OCI-LY1 (cell line): Measurements from ENCODE around the gene S100A9.

Experiments
- H2AFZ ChIP-seq: fragments of 200-600 bp; sonication (generic), shearing (Covaris generic); 2 replicates; pipeline ENCODE4 v1.6.0; 2014; ENCODE audit warnings: antibody characterized with exemption, mild to moderate bottlenecking, low read length
- H3F3A ChIP-seq: fragments of 200-600 bp; sonication (generic), shearing (Covaris generic); 2 replicates; pipeline ENCODE4 v1.6.0; 2014; ENCODE audit warnings: mild to moderate bottlenecking, antibody characterized with exemption, low read length, moderate library complexity; ENCODE audit not compliant: insufficient read depth
- H3K27ac ChIP-seq: fragments of 200-600 bp; sonication (generic); 2 replicates; pipeline ENCODE4 v1.5.1; 2014; ENCODE audit warnings: low read length, mixed run types, mild to moderate bottlenecking, low read depth; ENCODE audit not compliant: poor library complexity, severe bottlenecking
- H3K27me3 ChIP-seq: fragments of 200-600 bp; sonication (generic); 2 replicates; pipeline ENCODE4 v1.6.0; 2014; ENCODE audit warnings: antibody characterized with exemption, mild to moderate bottlenecking, low read length, moderate library complexity; ENCODE audit not compliant: insufficient read depth
- H3K36me3 ChIP-seq: fragments of 200-600 bp; sonication (generic); 2 replicates; pipeline ENCODE4 v1.6.1; 2014; ENCODE audit warnings: mild to moderate bottlenecking, antibody characterized with exemption, low read length, moderate library complexity, mixed read lengths; ENCODE audit not compliant: insufficient read depth
- H3K4me1 ChIP-seq: fragments of 200-600 bp; sonication (generic); 2 replicates; pipeline ENCODE4 v1.5.1; 2014; ENCODE audit warnings: mild to moderate bottlenecking, low read length, moderate library complexity; ENCODE audit not compliant: insufficient read depth, severe bottlenecking
- H3K4me2 ChIP-seq: fragments of 200-600 bp; sonication (generic), shearing (Covaris generic); 2 replicates; pipeline ENCODE4 v1.6.1; 2014; ENCODE audit warnings: low read length
- H3K4me3 ChIP-seq: fragments of 200-600 bp; sonication (generic); 2 replicates; pipeline ENCODE4 v1.5.1; 2014; ENCODE audit warnings: low read length, low read depth, mild to moderate bottlenecking, mixed read lengths; ENCODE audit not compliant: poor library complexity, severe bottlenecking
- H3K79me2 ChIP-seq: fragments of 200-600 bp; shearing (Covaris generic); 2 replicates; pipeline ENCODE4 v1.6.1; 2016; ENCODE audit warnings: mixed run types, low read length, mixed read lengths; ENCODE audit not compliant: insufficient read depth
- H3K9ac ChIP-seq: fragments of 200-600 bp; sonication (generic), shearing (Covaris generic); 2 replicates; pipeline ENCODE4 v1.6.1; 2014; ENCODE audit warnings: mild to moderate bottlenecking, low read length, mixed read lengths
- H3K9me2 ChIP-seq: fragments of 200-600 bp; sonication (generic), shearing (Covaris generic); 2 replicates; pipeline ENCODE4 v1.6.1; 2014; ENCODE audit warnings: low read depth, mild to moderate bottlenecking, low read length, mixed read lengths
- H3K9me3 ChIP-seq: fragments of 200-600 bp; shearing (Covaris generic); 2 replicates; pipeline ENCODE4 v1.6.1; 2014; ENCODE audit warnings: low read length, mixed read lengths
- H4K20me1 ChIP-seq: fragments of 200-600 bp; sonication (generic), shearing (Covaris generic); 2 replicates; pipeline ENCODE4 v1.6.0; 2016; ENCODE audit warnings: mild to moderate bottlenecking, low read length; ENCODE audit not compliant: insufficient read depth
- CTCF ChIP-seq: fragments of 200-600 bp; sonication (generic), shearing (Covaris generic); IDR thresholded peaks from 2 replicates; pipeline ENCODE4 v1.5.1; 2017; ENCODE audit warnings: mild to moderate bottlenecking, antibody characterized with exemption, low read length, moderate library complexity, mixed read lengths
- EZH2 ChIP-seq: fragments of 200-600 bp; sonication (generic), shearing (Covaris generic); IDR thresholded peaks from 2 replicates; pipeline ENCODE4 v1.8.0; 2017; ENCODE audit warnings: borderline replicate concordance, mixed run types, mild to moderate bottlenecking, antibody characterized with exemption, low read length, moderate library complexity, mixed read lengths

Gene S100A9

GRCh38 chr1:153384958-153385580 is 27.4 kb downstream of the S100A9 start:
- H2AFZ ChIP-seq: no peak overlapping the region
- no peak overlapping the region for H3K9ac ChIP-seq
- H3K4me1 ChIP-seq: no peaks in the 10 kb centered on the region
- H3K79me2 ChIP-seq: no peaks in the 10 kb centered on the region
- no peak overlapping the region for H3K27ac ChIP-seq
- H3K4me2 ChIP-seq: no peak overlapping the region
- H4K20me1 ChIP-seq: no peaks in the 10 kb centered on the region
- H3K9me2 ChIP-seq: no peaks in the 10 kb centered on the region
- H3K27me3 ChIP-seq: no peaks in the 10 kb centered on the region
- H3F3A ChIP-seq: no peaks in the 10 kb centered on the region
- H3K36me3 ChIP-seq: no peaks in the 10 kb centered on the region
- TF ChIP-seq CTCF (no peak), EZH2 (no peak)
- no peak overlapping the region for H3K4me3 ChIP-seq
- H3K9me3 ChIP-seq: no peaks in the 10 kb centered on the region

GRCh38 chr1:153386500-153386901 is 28.8 kb downstream of the S100A9 start:
- Histone ChIP-seq H3F3A (no peaks in the 10 kb centered on the region), H3K27ac (no peak overlapping the region), H3K4me1 (no peaks in the 10 kb centered on the region), H4K20me1 (no peaks in the 10 kb centered on the region), H3K36me3 (no peaks in the 10 kb centered on the region), H3K9me3 (no peaks in the 10 kb centered on the region), H3K9ac (no peak overlapping the region), H3K4me2 (no peak overlapping the region), H3K4me3 (no peak overlapping the region), H3K79me2 (no peaks in the 10 kb centered on the region), H3K27me3 (no peaks in the 10 kb centered on the region), H2AFZ (no peak overlapping the region), H3K9me2 (no peaks in the 10 kb centered on the region)
- no peak for TF ChIP-seq EZH2
- TF ChIP-seq CTCF: no peak

- Histone ChIP-seq H3K9me2 (no peaks in the 10 kb centered on the region), H3K4me3 (no peak overlapping the region), H3K27me3 (no peaks in the 10 kb centered on the region), H3K9ac (no peak overlapping the region), H3F3A (no peaks in the 10 kb centered on the region), H2AFZ (no peak overlapping the region), H3K9me3 (no peaks in the 10 kb centered on the region), H3K36me3 (no peaks in the 10 kb centered on the region), H3K79me2 (no peaks in the 10 kb centered on the region), H3K4me1 (no peaks in the 10 kb centered on the region), H4K20me1 (no peaks in the 10 kb centered on the region), H3K4me2 (no peak overlapping the region), H3K27ac (no peak overlapping the region)
- TF ChIP-seq CTCF (no peak), EZH2 (no peak)
These were observed 29.3 kb downstream of the S100A9 start for GRCh38 chr1:153387001-153387400.
